GM23248 (cell line): ENCODE data around the gene PADI4.

Experiments used
- EZH2 ChIP-seq: fragments of 200-600 bp; sonication (generic); IDR thresholded peaks from 2 replicates; pipeline ENCODE4 v1.6.1; 2018; ENCODE audit warnings: antibody characterized with exemption, mild to moderate bottlenecking; ENCODE audit not compliant: insufficient read depth, poor library complexity, severe bottlenecking
- EZH2phosphoT487 ChIP-seq: fragments of 200-600 bp; sonication (generic); IDR thresholded peaks from 2 replicates; pipeline ENCODE4 v1.6.1; 2018; ENCODE audit warnings: antibody characterized with exemption, moderate library complexity, mild to moderate bottlenecking, low read depth; ENCODE audit not compliant: insufficient read depth

- TF ChIP-seq EZH2phosphoT487 (no peak), EZH2 (no peak)
Measured at GRCh38 chr1:17403081-17403480, 95.1 kb downstream of the PADI4 start.
